GM18868 (cell line): ENCODE results near the gene SLC8A3.
"Not testable (repeated sequence)": the region's sequence is repeated elsewhere in the genome, so short reads cannot be mapped to it uniquely, and the experiment has no call there.

Experiments
- ATAC-seq: cut with Tn5 transposase; IDR thresholded peaks from one replicate; pipeline ENCODE4 v1.9.1; 2021; ENCODE audit warnings: mild to moderate bottlenecking, moderate library complexity; ENCODE audit not compliant: unreplicated experiment

Gene SLC8A3, protein sequence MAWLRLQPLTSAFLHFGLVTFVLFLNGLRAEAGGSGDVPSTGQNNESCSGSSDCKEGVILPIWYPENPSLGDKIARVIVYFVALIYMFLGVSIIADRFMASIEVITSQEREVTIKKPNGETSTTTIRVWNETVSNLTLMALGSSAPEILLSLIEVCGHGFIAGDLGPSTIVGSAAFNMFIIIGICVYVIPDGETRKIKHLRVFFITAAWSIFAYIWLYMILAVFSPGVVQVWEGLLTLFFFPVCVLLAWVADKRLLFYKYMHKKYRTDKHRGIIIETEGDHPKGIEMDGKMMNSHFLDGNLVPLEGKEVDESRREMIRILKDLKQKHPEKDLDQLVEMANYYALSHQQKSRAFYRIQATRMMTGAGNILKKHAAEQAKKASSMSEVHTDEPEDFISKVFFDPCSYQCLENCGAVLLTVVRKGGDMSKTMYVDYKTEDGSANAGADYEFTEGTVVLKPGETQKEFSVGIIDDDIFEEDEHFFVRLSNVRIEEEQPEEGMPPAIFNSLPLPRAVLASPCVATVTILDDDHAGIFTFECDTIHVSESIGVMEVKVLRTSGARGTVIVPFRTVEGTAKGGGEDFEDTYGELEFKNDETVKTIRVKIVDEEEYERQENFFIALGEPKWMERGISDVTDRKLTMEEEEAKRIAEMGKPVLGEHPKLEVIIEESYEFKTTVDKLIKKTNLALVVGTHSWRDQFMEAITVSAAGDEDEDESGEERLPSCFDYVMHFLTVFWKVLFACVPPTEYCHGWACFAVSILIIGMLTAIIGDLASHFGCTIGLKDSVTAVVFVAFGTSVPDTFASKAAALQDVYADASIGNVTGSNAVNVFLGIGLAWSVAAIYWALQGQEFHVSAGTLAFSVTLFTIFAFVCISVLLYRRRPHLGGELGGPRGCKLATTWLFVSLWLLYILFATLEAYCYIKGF

GRCh38 chr14:70188659-70189455 lies at the start of gene SLC8A3:
Gene SLC8A3, minus strand, starts transcription at chr14:70188951. Its CDS starts 20,529 bp downstream, at chr14:70168422.
- peak; percentile 39 for ATAC-seq

GRCh38 chr14:70237710-70238109 lies 49.0 kb upstream of the SLC8A3 start:
- no peak for ATAC-seq

- ATAC-seq: no peak
These were observed 45.6 kb upstream of the SLC8A3 start for GRCh38 chr14:70234066-70234950.

DNA sequence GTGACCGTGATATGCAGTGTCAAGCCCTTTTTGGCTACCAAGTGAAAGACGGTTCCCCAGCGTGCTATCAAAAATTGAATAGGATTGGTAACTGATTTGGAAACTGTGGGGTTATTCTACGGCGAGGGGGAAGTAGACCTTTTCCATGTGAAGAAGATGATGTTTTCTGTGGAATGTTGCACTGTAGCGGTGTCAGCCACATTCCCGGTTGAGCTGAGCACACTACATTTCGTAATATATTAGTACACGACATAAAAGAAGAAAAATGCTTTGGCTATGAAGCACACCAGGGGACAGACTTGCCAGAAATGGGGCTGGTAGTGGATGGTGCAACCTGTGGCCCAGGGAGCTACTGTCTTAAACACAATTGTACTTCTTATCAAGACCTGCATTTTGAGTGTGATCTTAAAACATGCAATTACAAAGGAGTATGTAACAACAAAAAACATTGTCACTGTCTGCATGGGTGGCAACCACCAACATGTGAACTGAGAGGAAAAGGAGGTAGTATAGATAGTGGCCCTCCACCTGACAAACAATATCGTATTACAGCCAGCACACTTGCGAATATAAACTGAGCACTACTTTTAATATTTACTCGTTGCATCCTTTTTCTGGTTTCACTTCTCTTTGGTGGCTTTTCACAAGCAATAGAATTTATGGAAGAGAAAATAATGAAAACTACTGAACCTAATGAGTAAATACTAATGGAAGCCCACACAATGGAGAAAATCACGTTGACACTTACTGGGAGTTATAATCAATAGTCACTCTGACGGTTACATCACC lies 43.2 kb upstream of the SLC8A3 start:
- peak; percentile 87 for ATAC-seq

DNA sequence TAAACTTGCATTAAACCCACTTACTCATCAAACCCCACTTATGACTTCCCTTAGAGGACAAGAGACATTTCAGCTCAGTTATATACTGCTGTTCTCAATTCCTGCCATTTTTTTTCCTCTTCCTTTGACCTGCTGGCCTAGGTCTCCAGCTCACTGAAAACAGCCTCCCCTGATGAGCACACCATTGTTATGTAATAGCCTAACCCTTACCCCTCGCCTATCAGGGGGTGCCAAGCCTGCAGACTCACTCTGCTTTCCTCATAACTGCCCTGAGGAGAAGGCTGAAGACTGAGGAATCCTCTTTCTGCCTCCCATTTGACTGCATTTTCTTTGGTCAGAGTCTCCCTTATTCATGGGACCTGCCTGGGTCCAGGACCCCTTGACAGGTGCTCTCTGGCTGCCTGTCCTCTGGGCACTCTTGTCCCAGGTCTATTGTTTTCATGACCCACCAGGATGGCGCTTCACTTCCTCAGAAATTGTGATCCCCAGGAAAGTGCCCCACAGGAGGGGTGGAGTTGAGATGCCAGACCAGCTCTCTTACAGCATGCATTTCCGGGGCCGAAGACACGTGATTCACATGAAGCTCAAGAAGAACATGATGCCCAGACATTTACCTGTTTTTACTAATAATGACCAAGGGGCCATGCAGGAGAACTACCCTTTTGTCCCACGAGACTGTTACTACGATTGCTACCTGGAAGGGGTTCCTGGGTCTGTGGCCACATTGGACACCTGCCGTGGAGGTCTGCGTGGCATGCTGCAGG lies 41.3 kb upstream of the SLC8A3 start:
- ATAC-seq: not testable (repeated sequence)

DNA sequence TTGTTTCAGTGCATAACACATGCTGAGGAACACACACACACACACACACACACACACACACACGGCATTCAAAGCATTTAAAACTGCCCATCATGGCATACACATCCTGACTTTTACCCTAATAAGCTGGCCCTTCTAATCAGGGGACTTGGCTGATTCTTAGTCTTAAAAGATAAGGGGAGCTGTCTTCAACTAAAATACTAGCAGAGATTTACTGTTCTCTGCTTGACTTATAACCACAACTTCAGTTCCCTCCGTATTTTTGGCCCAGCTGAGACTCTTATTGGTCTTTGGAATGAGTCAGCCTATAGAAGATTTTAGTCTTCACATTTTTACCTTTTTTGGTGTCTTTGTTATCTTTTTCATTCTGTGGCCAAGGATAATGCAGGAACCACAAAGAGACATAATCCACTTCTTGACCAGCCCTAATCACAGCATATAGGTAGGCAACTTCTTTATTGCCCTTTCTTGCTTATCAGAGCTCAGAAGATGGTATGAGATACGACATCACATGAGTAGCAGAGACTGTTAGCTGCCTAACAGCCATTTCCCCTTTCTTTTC lies 25.1 kb upstream of the SLC8A3 start:
- ATAC-seq: no peak

GRCh38 chr14:70212752-70213151 lies 24.0 kb upstream of the SLC8A3 start:
- ATAC-seq: no peak

GRCh38 chr14:70208380-70208779 lies 19.6 kb upstream of the SLC8A3 start:
- ATAC-seq: no peak

DNA sequence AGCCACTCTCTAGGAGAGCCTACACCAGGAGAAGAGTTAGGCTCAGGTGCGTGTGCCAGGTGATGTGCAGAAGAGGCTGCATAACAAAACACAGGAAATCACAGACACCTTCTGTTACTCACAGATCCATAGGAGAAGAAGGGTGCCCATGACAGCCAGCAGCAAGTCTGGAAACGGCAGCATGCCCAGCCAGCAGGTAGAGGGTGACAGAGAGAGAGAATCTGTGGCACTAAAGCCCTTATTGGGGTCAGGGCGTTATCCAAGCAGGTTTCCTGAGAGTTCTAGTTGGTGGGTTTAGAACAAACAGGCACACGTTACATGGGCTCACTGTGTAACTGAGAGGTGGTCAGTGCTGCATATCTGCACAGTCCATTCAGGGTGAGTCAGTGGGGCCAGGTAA lies 14.9 kb upstream of the SLC8A3 start:
- ATAC-seq: no peak

- ATAC-seq: no peak
These were observed 13.2 kb upstream of the SLC8A3 start for GRCh38 chr14:70201994-70202393.

DNA sequence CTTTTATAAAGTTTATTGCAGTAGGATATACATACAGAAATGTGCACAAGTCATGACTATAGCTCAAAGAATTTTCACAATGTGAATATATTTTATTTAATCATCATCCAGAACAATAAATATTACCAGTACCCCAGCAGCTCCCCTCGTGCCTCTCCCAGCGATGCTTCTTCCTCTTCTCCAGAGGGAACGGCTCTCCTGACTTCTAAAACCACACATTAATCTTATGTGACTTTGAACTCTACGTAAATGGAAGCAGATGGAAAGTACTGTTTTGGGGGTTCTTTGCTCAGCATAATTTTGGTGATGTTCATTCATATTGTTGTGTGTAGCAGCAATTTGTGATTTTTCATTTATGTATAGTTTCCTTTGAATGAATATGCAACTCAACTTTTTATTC lies 4.6 kb upstream of the SLC8A3 start:
- no peak for ATAC-seq

- no peak for ATAC-seq
These were observed 4.2 kb upstream of the SLC8A3 start for GRCh38 chr14:70192915-70193314.

GRCh38 chr14:70190156-70190555 lies 1.4 kb upstream of the SLC8A3 start:
- no peak for ATAC-seq

GRCh38 chr14:70189456-70190077 lies 816 bp upstream of the SLC8A3 start:
- ATAC-seq: no peak

DNA sequence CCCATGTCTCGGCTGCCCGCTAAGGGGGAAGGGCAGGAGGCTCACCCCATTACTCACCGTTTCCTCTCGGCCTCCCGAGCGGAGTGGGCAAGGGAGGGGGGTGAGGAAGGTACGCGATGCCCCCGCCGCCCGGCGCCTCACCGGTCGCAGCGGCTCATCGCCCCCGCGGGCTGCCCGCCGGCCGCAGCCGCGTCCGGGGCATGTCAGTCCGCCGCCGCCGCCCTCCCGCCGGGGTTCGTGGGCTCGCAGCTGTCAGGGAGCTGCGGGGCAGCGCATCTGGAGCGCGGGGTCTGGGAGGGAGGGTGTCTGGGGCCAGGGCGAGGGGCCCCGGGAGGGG lies 461 bp downstream of the SLC8A3 start:
- ATAC-seq: peak; percentile 17

GRCh38 chr14:70186900-70187451 lies 1.8 kb downstream of the SLC8A3 start:
- no peak for ATAC-seq

GRCh38 chr14:70183991-70184390 lies 4.8 kb downstream of the SLC8A3 start:
- ATAC-seq: peak; percentile 53

DNA sequence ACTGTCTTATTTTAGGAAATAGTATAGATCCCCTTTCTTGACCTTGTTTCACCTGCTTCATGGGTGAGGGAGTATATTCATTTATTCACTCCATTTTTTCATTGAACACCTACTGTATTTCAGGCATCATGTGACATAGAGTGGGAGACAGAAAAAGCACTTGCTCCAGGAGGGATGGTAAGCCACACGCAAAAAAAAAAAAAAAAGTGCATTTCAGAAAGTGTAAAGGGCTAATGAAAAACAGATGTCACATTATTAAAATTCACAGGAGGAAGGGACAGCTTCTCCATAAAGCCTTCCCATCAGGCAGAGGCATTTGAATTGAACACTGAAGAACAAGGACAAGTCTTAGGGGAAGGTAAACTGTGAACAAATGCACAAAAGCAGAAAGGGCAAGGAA lies 7.5 kb downstream of the SLC8A3 start:
- ATAC-seq: no peak
